SU-DHL-6 (cell line): ENCODE results near the gene LMO7.

Source experiments
- H2AFZ ChIP-seq: fragments of 200-600 bp; sonication (generic); 2 replicates; pipeline ENCODE4 v1.6.1; 2014; ENCODE audit warnings: low read depth, mild to moderate bottlenecking, moderate library complexity, mixed read lengths, antibody characterized with exemption, low read length; ENCODE audit not compliant: severe bottlenecking
- H3F3A ChIP-seq: fragments of 200-600 bp; shearing (Covaris generic); 2 replicates; pipeline ENCODE4 v1.6.0; 2016; ENCODE audit warnings: antibody characterized with exemption, mild to moderate bottlenecking; ENCODE audit not compliant: insufficient read depth
- H3K27ac ChIP-seq: fragments of 200-600 bp; sonication (generic); 2 replicates; pipeline ENCODE4 v1.5.1; 2016; ENCODE audit warnings: low read depth, mild to moderate bottlenecking, low read length, moderate library complexity, mixed read lengths
- H3K27me3 ChIP-seq: fragments of 200-600 bp; sonication (generic), shearing (Covaris generic); 2 replicates; pipeline ENCODE4 v1.6.0; 2014; ENCODE audit warnings: mild to moderate bottlenecking, low read length
- H3K36me3 ChIP-seq: fragments of 200-600 bp; sonication (generic); 2 replicates; pipeline ENCODE4 v1.6.1; 2014; ENCODE audit warnings: mild to moderate bottlenecking, low read length, mixed read lengths
- H3K4me2 ChIP-seq: fragments of 300-600, 200-600 bp; shearing (Covaris generic), sonication (generic); 2 replicates; pipeline ENCODE4 v1.6.0; 2014; ENCODE audit warnings: low read length, low read depth, mild to moderate bottlenecking; ENCODE audit not compliant: poor library complexity, severe bottlenecking
- H3K4me3 ChIP-seq: fragments of 200-600 bp; sonication (generic); 2 replicates; pipeline ENCODE4 v1.5.1; 2014; ENCODE audit warnings: antibody characterized with exemption, low read length, mild to moderate bottlenecking, mixed read lengths; ENCODE audit not compliant: insufficient read depth, poor library complexity, severe bottlenecking
- H3K79me2 ChIP-seq: fragments of 200-600 bp; sonication (generic); 2 replicates; pipeline ENCODE4 v1.6.1; 2014; ENCODE audit warnings: mild to moderate bottlenecking, low read length, moderate library complexity; ENCODE audit not compliant: insufficient read depth
- H3K9ac ChIP-seq: fragments of 200-600 bp; sonication (generic); 2 replicates; pipeline ENCODE4 v1.7.0; 2014; ENCODE audit warnings: mild to moderate bottlenecking, low read length
- H3K9me2 ChIP-seq: fragments of 200-600 bp; sonication (generic); replicated peaks from 2 replicates; pipeline ENCODE4 v1.6.1; 2014; ENCODE audit warnings: low read length; ENCODE audit not compliant: insufficient read depth
- H3K9me3 ChIP-seq: fragments of 200-600 bp; sonication (generic); 2 replicates; pipeline ENCODE4 v1.6.1; 2014; ENCODE audit warnings: low read length, mixed read lengths; ENCODE audit not compliant: insufficient read depth
- H4K20me1 ChIP-seq: fragments of 200-600 bp; sonication (generic); 2 replicates; pipeline ENCODE4 v1.6.1; 2014; ENCODE audit warnings: low read depth, mild to moderate bottlenecking, antibody characterized with exemption, low read length, moderate library complexity, mixed read lengths
- EZH2phosphoT487 ChIP-seq: fragments of 200-600 bp; sonication (generic), shearing (Covaris generic); conservative IDR thresholded peaks from 2 replicates; pipeline ENCODE4 v1.6.1; 2018; ENCODE audit warnings: mild to moderate bottlenecking, antibody characterized with exemption, low read length, moderate library complexity, mixed read lengths
- TF ChIP-seq, protein P1 (sequence below): fragments of 200-600 bp; sonication (generic); IDR thresholded peaks from one replicate; pipeline ENCODE4 v1.5.1; 2017; ENCODE audit warnings: antibody characterized with exemption, mild to moderate bottlenecking, low read length, moderate library complexity; ENCODE audit not compliant: insufficient read depth, poor library complexity, severe bottlenecking

Gene LMO7

DNA sequence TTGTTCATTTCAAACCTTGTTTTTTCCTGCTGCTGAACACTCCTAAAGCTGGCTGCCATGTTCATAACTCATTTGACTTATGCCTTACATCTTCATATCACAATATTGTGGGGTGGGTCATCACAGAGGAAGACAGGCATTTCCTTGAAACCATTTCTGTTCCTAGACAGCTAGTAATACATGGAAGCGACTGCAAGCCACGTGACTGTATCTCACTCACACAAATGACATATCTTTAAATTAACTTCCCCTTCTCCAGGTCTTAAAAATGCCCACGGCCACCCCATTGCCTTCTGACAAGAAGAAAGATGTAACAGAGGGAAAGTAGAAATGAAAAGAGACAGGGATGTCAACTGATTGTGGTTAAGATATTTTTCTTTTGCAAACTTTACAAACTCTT lies 236.8 kb downstream of the LMO7 start:
- H2AFZ ChIP-seq: no peak overlapping the region
- no peak overlapping the region for H3K4me3 ChIP-seq
- no peaks in the 10 kb centered on the region for H3K9me3 ChIP-seq
- no peaks in the 10 kb centered on the region for H3K27me3 ChIP-seq
- H3K79me2 ChIP-seq: no peaks in the 10 kb centered on the region
- H3K27ac ChIP-seq: no peak overlapping the region
- TF ChIP-seq EZH2phosphoT487: no peak
- TF ChIP-seq, protein P1, sequence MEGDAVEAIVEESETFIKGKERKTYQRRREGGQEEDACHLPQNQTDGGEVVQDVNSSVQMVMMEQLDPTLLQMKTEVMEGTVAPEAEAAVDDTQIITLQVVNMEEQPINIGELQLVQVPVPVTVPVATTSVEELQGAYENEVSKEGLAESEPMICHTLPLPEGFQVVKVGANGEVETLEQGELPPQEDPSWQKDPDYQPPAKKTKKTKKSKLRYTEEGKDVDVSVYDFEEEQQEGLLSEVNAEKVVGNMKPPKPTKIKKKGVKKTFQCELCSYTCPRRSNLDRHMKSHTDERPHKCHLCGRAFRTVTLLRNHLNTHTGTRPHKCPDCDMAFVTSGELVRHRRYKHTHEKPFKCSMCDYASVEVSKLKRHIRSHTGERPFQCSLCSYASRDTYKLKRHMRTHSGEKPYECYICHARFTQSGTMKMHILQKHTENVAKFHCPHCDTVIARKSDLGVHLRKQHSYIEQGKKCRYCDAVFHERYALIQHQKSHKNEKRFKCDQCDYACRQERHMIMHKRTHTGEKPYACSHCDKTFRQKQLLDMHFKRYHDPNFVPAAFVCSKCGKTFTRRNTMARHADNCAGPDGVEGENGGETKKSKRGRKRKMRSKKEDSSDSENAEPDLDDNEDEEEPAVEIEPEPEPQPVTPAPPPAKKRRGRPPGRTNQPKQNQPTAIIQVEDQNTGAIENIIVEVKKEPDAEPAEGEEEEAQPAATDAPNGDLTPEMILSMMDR: no peak
- no peaks in the 10 kb centered on the region for H3K36me3 ChIP-seq
- no peaks in the 10 kb centered on the region for H3K9me2 ChIP-seq
- H4K20me1 ChIP-seq: no peaks in the 10 kb centered on the region
- no peak overlapping the region for H3K4me2 ChIP-seq
- no peaks in the 10 kb centered on the region for H3F3A ChIP-seq
- H3K9ac ChIP-seq: no peak overlapping the region

DNA sequence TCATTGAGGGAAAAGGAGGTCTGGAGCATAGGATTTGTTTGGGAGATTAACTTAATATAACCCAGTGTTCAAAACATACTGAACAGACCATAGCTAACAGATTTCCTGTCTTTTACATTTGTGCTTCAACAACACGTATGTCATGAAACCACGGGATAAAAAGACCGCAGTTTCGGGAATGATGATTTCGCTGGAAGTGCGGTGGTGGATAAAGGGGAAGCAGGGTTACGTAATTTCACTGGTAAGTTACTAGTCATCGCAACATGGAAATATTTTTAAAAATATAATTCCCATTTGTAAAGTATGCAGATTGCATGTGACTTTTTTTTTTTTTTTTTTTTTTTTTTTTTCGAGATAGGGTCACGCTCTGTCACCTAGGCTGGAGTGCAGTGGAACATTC lies 237.4 kb downstream of the LMO7 start:
- no peaks in the 10 kb centered on the region for H3K36me3 ChIP-seq
- H3K79me2 ChIP-seq: no peaks in the 10 kb centered on the region
- no peaks in the 10 kb centered on the region for H3K9me2 ChIP-seq
- H3K27me3 ChIP-seq: no peaks in the 10 kb centered on the region
- H3K4me2 ChIP-seq: no peak overlapping the region
- H3F3A ChIP-seq: no peaks in the 10 kb centered on the region
- H4K20me1 ChIP-seq: no peaks in the 10 kb centered on the region
- no peak overlapping the region for H3K9ac ChIP-seq
- TF ChIP-seq, protein P1: no peak
- TF ChIP-seq EZH2phosphoT487: no peak
- no peak overlapping the region for H3K4me3 ChIP-seq
- H3K9me3 ChIP-seq: no peaks in the 10 kb centered on the region
- no peak overlapping the region for H3K27ac ChIP-seq
- no peak overlapping the region for H2AFZ ChIP-seq

DNA sequence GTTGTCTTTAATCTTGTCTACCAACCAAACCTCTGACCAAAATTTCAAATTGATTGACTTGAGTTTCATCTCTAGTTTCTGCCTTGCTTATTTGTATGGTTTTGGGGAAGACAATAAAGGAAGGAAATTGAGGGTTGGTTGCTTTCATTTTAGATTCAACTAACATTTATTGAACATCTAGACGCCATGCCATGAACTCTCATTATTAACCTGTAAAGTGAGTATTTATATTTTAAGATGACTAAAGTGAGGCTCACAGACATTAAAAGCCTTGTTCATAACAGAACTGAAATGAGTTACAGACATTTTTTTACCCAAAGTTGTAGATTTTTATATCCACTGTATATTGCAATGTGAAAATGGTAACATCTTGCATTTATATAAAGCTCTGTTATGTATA lies 239.3 kb downstream of the LMO7 start:
- no peak overlapping the region for H3K4me3 ChIP-seq
- TF ChIP-seq, protein P1: no peak
- TF ChIP-seq EZH2phosphoT487: no peak
- no peaks in the 10 kb centered on the region for H4K20me1 ChIP-seq
- no peaks in the 10 kb centered on the region for H3K36me3 ChIP-seq
- no peak overlapping the region for H2AFZ ChIP-seq
- no peaks in the 10 kb centered on the region for H3K27me3 ChIP-seq
- no peak overlapping the region for H3K4me2 ChIP-seq
- no peak overlapping the region for H3K9ac ChIP-seq
- H3K9me3 ChIP-seq: no peaks in the 10 kb centered on the region
- H3K79me2 ChIP-seq: no peaks in the 10 kb centered on the region
- no peak overlapping the region for H3K27ac ChIP-seq
- H3K9me2 ChIP-seq: no peaks in the 10 kb centered on the region
- no peaks in the 10 kb centered on the region for H3F3A ChIP-seq
